IPS-20b (cell line): ENCODE results near the gene TM4SF4.

Source experiments
- H3K27ac ChIP-seq: one replicate; pipeline ENCODE4 v1.5.1; 2013; ENCODE audit warnings: low read length
- H3K27me3 ChIP-seq: 2 replicates; pipeline ENCODE4 v1.6.1; 2013; ENCODE audit warnings: mild to moderate bottlenecking, low read length, inconsistent platforms; ENCODE audit not compliant: insufficient read depth
- H3K36me3 ChIP-seq: 2 replicates; pipeline ENCODE4 v1.6.1; 2013; ENCODE audit warnings: low read depth, mild to moderate bottlenecking, inconsistent platforms, low read length, moderate library complexity; ENCODE audit not compliant: insufficient read depth
- H3K4me1 ChIP-seq: 2 replicates; pipeline ENCODE4 v1.6.1; 2013; ENCODE audit warnings: mild to moderate bottlenecking, control low read depth, inconsistent platforms, low read length, moderate library complexity; ENCODE audit not compliant: insufficient read depth
- H3K4me3 ChIP-seq: 2 replicates; pipeline ENCODE4 v1.5.1; 2013; ENCODE audit warnings: mild to moderate bottlenecking, low read length, inconsistent platforms
- H3K9ac ChIP-seq: 2 replicates; pipeline ENCODE4 v1.6.1; 2013; ENCODE audit warnings: low read depth, mild to moderate bottlenecking, inconsistent platforms, low read length, moderate library complexity
- H3K9me3 ChIP-seq: 2 replicates; pipeline ENCODE4 v1.6.1; 2013; ENCODE audit warnings: mild to moderate bottlenecking, low read depth, low read length, inconsistent platforms; ENCODE audit not compliant: insufficient read depth

Gene TM4SF4

GRCh38 chr3:149545049-149545448 lies 70.6 kb downstream of the TM4SF4 start:
- no peaks in the 10 kb centered on the region for H3K9me3 ChIP-seq
- H3K9ac ChIP-seq: no peak overlapping the region
- peaks cover 7% of the 10 kb centered on the region; the same call in 1 of the 2 replicates for H3K4me1 ChIP-seq
- H3K27me3 ChIP-seq: no peaks in the 10 kb centered on the region
- H3K27ac ChIP-seq: no peak overlapping the region
- H3K36me3 ChIP-seq: peaks cover 11% of the 10 kb centered on the region; the same call in 1 of the 2 replicates
- H3K4me3 ChIP-seq: no peak overlapping the region

GRCh38 chr3:149547413-149547812 lies 72.9 kb downstream of the TM4SF4 start:
- Histone ChIP-seq H3K4me3 (no peak overlapping the region), H3K27ac (no peak overlapping the region), H3K27me3 (no peaks in the 10 kb centered on the region)

GRCh38 chr3:149547954-149548668 lies 73.6 kb downstream of the TM4SF4 start:
- H3K27ac ChIP-seq: no peak overlapping the region
- no peaks in the 10 kb centered on the region for H3K9me3 ChIP-seq
- no peak overlapping the region for H3K9ac ChIP-seq
- no peak overlapping the region for H3K4me3 ChIP-seq
- peaks cover 9% of the 10 kb centered on the region for H3K4me1 ChIP-seq
- H3K36me3 ChIP-seq: no peaks in the 10 kb centered on the region
- H3K27me3 ChIP-seq: no peaks in the 10 kb centered on the region

More at GRCh38 chr3:149547413-149547812, 72.9 kb downstream of the TM4SF4 start:
- peaks cover 11% of the 10 kb centered on the region for H3K4me1 ChIP-seq
- H3K36me3 ChIP-seq: no peaks in the 10 kb centered on the region; the same call in 1 of the 2 replicates
- no peaks in the 10 kb centered on the region for H3K9me3 ChIP-seq
- H3K9ac ChIP-seq: no peak overlapping the region

GRCh38 chr3:149548669-149549065 lies 74.2 kb downstream of the TM4SF4 start:
- no peak overlapping the region for H3K4me3 ChIP-seq
- no peak overlapping the region for H3K27ac ChIP-seq
- no peak overlapping the region for H3K9ac ChIP-seq
- no peaks in the 10 kb centered on the region for H3K36me3 ChIP-seq
- H3K27me3 ChIP-seq: no peaks in the 10 kb centered on the region
- no peaks in the 10 kb centered on the region for H3K9me3 ChIP-seq
- H3K4me1 ChIP-seq: peaks cover 9% of the 10 kb centered on the region

GRCh38 chr3:149551500-149551899 lies 77.0 kb downstream of the TM4SF4 start:
- Histone ChIP-seq H3K9me3 (no peaks in the 10 kb centered on the region), H3K36me3 (no peaks in the 10 kb centered on the region), H3K27me3 (no peaks in the 10 kb centered on the region), H3K4me3 (no peak overlapping the region), H3K4me1 (peaks cover 13% of the 10 kb centered on the region), H3K27ac (no peak overlapping the region), H3K9ac (no peak overlapping the region)

GRCh38 chr3:149552700-149553099 lies 78.2 kb downstream of the TM4SF4 start:
- Histone ChIP-seq H3K4me1 (peaks cover 13% of the 10 kb centered on the region), H3K27me3 (no peaks in the 10 kb centered on the region), H3K36me3 (no peaks in the 10 kb centered on the region), H3K4me3 (no peak overlapping the region), H3K9me3 (no peaks in the 10 kb centered on the region), H3K27ac (no peak overlapping the region), H3K9ac (no peak overlapping the region)
